ENCODE results near the gene IL13. TPM values are rescaled to one million over a fixed set of nuclear protein-coding genes. Genes with fewer than 3 reads are reported as not detected.
"Not testable (repeated sequence)": the region's sequence is repeated elsewhere in the genome, so short reads cannot be mapped to it uniquely, and the experiment has no call there.

IL13 gene
- polyA plus RNA-seq, 1 donor, result not detected

DNA sequence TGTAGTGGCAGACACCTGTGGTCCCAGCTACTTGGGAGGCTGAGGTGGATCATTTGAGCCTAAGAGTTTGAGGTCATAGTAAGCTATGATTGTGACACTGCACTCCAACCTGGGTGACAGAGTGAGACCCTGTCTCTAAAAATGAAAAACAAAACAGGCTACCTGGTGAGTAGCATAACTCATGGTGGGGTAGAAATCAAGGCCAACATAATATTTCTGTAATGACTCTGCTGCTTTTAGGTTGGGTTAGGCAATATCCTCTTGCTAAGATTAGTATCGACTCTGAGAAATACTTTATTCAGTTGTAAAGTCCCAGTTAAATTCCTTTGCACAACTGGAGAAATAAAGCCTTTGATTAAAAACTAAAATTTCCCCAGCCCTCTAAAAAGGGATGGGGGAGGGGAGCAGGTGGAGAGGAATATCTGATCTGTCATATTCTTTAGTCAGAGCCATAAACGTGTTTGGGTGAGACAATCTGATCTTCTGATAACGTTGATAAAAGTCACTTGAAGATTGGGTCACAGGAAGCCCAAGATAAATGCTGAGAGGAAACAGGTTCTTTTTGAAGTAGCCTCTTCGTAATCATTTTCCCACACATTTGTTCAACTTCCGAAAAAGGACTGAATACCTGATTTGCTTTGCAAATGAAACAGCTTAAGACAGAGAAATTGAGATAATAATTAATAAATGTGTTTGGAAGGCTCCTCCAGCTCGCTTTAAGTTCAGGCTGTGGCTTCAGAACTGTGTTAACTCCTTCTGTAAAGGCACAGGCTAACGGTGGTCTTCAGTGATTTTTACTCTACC lies 30.8 kb downstream of the IL13 start:
- DNase-seq (ENCODE audit: low read depth), result no peak

DNA sequence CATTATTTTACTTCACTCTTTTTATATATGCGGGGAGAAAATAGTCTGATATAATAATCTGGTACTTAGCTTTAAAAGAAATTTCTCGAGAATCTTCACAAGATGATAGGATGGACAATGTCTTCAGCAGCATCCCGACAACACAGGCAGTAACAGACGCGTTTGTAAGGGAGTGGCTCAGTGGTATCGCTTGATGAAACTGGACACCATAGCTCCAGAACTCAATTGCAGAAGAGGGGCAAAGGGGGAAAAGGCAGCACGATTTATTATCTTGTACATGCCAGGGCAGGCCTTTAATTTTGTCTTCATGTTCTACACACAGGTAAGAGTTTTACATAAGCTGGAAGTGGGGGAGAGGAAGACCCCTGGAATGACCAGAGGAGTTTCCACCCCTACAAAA lies 31.5 kb downstream of the IL13 start:
- DNase-seq (ENCODE audit: low read depth), result no peak

DNA sequence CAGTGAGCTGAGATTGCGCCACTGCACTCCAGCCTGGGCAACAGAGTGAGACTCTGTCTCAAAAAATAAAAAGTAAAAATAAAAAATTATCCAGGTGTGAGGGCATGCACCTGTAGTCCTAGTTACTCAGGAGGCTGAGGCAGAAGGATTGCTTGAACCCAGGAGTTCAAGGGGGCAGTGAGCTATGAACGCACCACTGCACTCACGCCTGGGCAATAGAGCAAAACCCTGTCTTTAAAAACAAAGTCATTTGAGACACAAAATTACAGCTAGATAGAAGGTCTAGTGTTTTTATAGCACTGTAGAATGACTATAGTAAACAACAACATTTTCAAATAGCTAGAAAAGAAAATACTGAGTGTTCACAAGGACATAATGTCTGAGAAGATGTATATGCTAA lies 32.2 kb downstream of the IL13 start:
- DNase-seq (ENCODE audit: low read depth), result no peak

DNA sequence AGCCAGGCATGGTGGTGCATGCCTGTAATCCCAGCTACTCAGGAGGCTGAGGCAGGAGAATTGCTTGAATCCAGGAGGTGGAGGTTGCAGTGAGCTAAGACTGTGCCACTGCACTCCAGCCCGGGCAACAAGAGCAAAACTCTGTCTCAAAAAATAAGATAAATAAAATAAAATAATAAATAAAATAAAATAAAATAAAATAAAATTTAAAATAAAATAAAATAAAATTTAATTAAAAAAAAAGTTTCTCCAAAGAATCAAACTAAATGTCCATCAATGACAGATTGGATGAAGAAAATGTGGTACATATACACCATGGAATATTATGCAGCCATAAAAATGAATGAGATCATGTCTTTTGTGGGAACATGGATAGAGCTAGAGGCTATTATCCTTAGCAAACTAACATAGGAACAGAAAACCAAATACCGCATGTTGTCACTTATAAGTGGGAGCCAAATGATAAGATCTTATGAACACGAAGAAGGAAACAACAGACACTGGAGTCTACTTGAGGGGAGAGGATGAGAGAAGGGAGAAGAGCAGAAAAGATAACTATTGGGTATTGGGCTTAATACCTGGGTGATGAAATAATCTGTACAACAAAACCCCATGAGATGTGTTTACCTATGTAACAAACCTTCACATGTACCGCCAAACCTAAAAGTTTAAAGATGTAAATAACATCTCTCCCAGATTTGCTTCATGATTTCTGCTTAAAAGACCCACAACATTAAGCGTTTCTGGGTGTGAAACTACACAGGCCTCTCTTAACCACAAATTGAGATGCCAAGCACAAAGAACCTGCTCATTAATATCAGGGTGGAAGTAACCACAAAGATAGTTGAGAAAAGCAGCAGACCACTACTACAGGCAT lies 34.0 kb downstream of the IL13 start:
- DNase-seq (ENCODE audit: low read depth), result not testable (repeated sequence)

DNA sequence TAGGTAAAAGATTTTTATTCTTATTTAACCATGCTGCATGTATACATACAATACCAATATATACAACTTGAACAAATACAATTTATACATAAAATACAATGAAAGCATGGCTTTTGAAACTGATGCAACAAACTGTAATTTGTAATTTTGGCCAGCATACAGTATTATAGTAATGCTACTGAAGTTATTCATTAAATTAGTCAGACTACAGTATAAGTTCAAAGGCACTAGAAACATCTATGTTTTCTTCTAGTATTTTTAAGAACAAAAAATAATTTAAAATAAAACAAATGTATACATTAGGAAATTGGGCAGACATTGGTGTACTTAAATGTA lies 34.6 kb downstream of the IL13 start:
- no peak for DNase-seq (ENCODE audit: low read depth)

DNA sequence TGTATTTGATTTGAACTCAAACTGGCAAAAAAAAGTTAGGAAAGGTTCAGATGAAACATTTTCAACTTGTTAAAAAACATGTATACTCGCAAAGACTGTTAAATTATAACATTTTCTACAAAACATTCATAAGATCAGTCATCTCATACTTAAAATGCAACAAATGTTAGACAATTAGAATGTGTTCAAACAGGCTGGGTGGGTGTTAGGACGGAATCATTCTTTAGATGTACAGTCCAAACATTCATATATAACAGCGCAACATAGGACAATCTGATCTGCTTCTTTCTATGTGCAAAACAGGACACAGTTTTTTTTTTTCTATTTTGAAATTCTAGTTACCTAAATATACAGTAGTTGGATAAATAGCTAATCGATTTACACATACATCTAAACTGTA lies 38.0 kb downstream of the IL13 start:
- no peak for DNase-seq (ENCODE audit: low read depth)

DNA sequence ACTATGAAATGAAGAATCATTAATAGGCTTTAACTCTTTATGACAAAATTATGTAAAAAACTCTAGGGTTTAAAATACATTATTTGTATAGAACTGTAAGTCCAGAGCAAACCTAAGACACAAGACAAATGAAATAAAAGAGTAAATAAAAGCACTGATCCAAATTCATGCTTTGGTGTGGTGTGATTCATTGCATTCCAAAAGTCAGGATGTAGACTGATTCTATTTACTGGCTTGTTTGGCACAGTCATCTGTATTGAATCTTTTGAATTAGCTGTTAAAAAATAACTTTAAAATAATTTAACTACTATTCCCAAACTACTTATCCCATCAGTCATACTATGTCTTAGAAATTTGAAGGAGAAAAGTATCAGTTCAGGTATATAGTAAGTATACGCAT lies 46.9 kb downstream of the IL13 start:
- no peak for DNase-seq (ENCODE audit: low read depth)

DNA sequence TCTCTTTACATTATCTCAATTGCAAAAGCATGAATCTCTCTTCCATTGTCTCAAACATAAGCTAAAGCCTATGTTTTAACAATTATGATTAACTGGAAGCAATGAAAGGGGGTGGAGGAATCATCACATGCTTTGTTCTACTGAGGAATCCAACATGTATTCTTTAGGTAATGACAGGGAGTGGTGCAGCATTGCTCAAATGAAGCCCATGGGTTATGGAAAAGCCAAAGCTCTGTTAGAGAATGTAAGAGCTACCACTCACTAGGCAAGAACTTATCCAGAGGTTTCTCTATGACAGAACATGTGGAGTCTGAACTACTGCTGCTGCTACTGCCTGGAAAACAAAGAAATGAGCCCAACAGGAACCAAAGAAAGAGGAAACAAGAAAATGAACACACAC lies 50.7 kb downstream of the IL13 start:
- DNase-seq (ENCODE audit: low read depth), result no peak

Other genes starting within 250 kb of the IL13 start
- 8.3 TPM for gene IRF1, start 167.4 kb upstream of the IL13 start, polyA plus RNA-seq (ENCODE audit: insufficient read length)
- gene IL5, start 114.7 kb upstream of the IL13 start, polyA plus RNA-seq (ENCODE audit: insufficient read length), result 0.29 TPM
- gene RAD50, start 101.2 kb upstream of the IL13 start, polyA plus RNA-seq (ENCODE audit: insufficient read length), result 22.9 TPM
- not detected for gene IL4, start 15.8 kb downstream of the IL13 start, polyA plus RNA-seq (ENCODE audit: insufficient read length)
- gene KIF3A, start 79.4 kb downstream of the IL13 start, polyA plus RNA-seq (ENCODE audit: insufficient read length), result 8.6 TPM
- 1.3 TPM for gene CCNI2, start 89.3 kb downstream of the IL13 start, polyA plus RNA-seq (ENCODE audit: insufficient read length)
- gene SEPTIN8, start 119.1 kb downstream of the IL13 start, polyA plus RNA-seq (ENCODE audit: insufficient read length), result 33.0 TPM
- 0.11 TPM for gene SOWAHA, start 155.1 kb downstream of the IL13 start, polyA plus RNA-seq (ENCODE audit: insufficient read length)
- gene SHROOM1, start 172.5 kb downstream of the IL13 start, polyA plus RNA-seq (ENCODE audit: insufficient read length), result 2.9 TPM
- 0.95 TPM for gene GDF9, start 208.3 kb downstream of the IL13 start, polyA plus RNA-seq (ENCODE audit: insufficient read length)
- gene UQCRQ, start 208.5 kb downstream of the IL13 start, polyA plus RNA-seq (ENCODE audit: insufficient read length), result 185 TPM
- gene LEAP2, start 215.5 kb downstream of the IL13 start, polyA plus RNA-seq (ENCODE audit: insufficient read length), result 2.2 TPM

Data from forelimb muscle (tissue), 1 donor.